ENCODE results near the gene GCFC2. TPM values are rescaled to one million over a fixed set of nuclear protein-coding genes. Genes with fewer than 3 reads are reported as not detected.

The GCFC2 gene
- total and polyA plus RNA-seq, 9 of the 15 experiments (the other 6 are each of a cell fraction or from before 2014, with no cell fraction given), result 10.5 to 40.6 (median 23.0) TPM

GRCh38 chr2:75720525-75720924 lies 9.8 kb upstream of the GCFC2 start (continued):
- TF ChIP-seq E2F4 (CRISPR knock-in tag; IDR thresholded peaks at IDR 0.05; ENCODE audit: low read depth), result no peak
- TF ChIP-seq RBFOX2 (IDR thresholded peaks at IDR 0.05; ENCODE audit: low read depth, low read length), result no peak

- peaks cover 2 to 13% of the 10 kb centered on the region in 2 experiments; a peak in 4 of 5 replicates for H3K27me3 ChIP-seq (ENCODE audit: control insufficient read depth in 2 of 2, insufficient read depth in 2 of 2, low read length in 2 of 2)
- DNase-seq (ENCODE audit: extremely low read depth in 1 of 4, low spot score in 3 of 4) (no peak), FAIRE-seq (no peak), ATAC-seq (no peak)
- H3K4me2 ChIP-seq (ENCODE audit: insufficient read depth, low read length), result no peak overlapping the region
- H3K27ac ChIP-seq (ENCODE audit: extremely low read depth, low read depth, low read length), result no peak overlapping the region
- ChIA-PET POLR2A (interaction anchor here (0.6 kb wide), 1 partner anchor 127 kb away, joined by 4 read pairs; no protein-coding TSS in a partner anchor), CTCF (ENCODE audit: low intra/inter-chr PET ratio) (no interaction called here)
- H3K9me3 ChIP-seq (replicated peaks; ENCODE audit: control insufficient read depth, insufficient read depth, low read depth, low read length), result no peaks in the 10 kb centered on the region
- no peaks in the 10 kb centered on the region for H3K9me1 ChIP-seq (ENCODE audit: control insufficient read depth, insufficient read depth, low read length)
- in situ Hi-C loops (cut with MboI) (no loop called here), intact Hi-C loops (cut with micrococcal nuclease) (no loop called here)
- H3K4me1 ChIP-seq (replicated peaks in 1 of 2; ENCODE audit: control insufficient read depth in 2 of 2, insufficient read depth in 2 of 2, low read length in 2 of 2), result peaks cover 0 to 4% of the 10 kb centered on the region in 2 experiments; a peak in 1 of 5 replicates
- BruUV-seq (replicated peaks), result no TSS peak
- 0% methylated on average over 1 of the region's 1 CpG for WGBS (ENCODE audit: insufficient coverage, low coverage, missing lambda C conversion rate)
- TF ChIP-seq AFF1 (IDR thresholded peaks at IDR 0.05; ENCODE audit: low read depth in 1 of 2, partially characterized antibody in 2 of 2) (peak in 1 of 2 experiments; percentile 95), ZKSCAN3 (CRISPR knock-in tag; IDR thresholded peaks at IDR 0.05) (no peak)
- no peaks in the 10 kb centered on the region for H4K20me1 ChIP-seq (replicated peaks; ENCODE audit: control insufficient read depth, insufficient read depth, low read length)
- no peaks in the 10 kb centered on the region for H3K36me3 ChIP-seq (ENCODE audit: control insufficient read depth, insufficient read depth, low read length)
- no peak overlapping the region for H3K4me3 ChIP-seq
- H3K79me2 ChIP-seq (ENCODE audit: control insufficient read depth, insufficient read depth, low read length), result no peaks in the 10 kb centered on the region
- H3K9ac ChIP-seq (ENCODE audit: insufficient read depth in 1 of 2, low read depth in 2 of 2, low read length in 2 of 2), result no peak overlapping the region
- H2AFZ ChIP-seq (ENCODE audit: low read depth, low read length), result no peak overlapping the region
Observed at GRCh38 chr2:75719616-75720015, 8.9 kb upstream of the GCFC2 start.

Data from K562 (cell line).